HepG2 (cell line): ENCODE results near the gene VWA5B1. TPM values are rescaled to one million over a fixed set of nuclear protein-coding genes. Genes with fewer than 3 reads are reported as not detected.

Source experiments
- ATAC-seq: fragments of 200-7000 bp; cut with Tn5 transposase; 3 replicates; pipeline ENCODE4 v1.9.1; 2020; ENCODE audit warnings: mild to moderate bottlenecking, moderate library complexity
- BruUV-seq: library from RNA; stranded (reverse); fragments of 400-500 nt; replicated peaks from 2 replicates; lab custom pipeline; 2021; lab: Mats Ljungman, UMichigan
- CTCF ChIA-PET: fragments of 300-600 bp; formaldehyde crosslinking; extraction: SDS; loops from one replicate; lab custom pipeline; 2021; ENCODE audit warnings: low total read pairs, inconsistent platforms, low intra/inter-chr PET ratio; lab: Yijun Ruan, JAX
- POLR2A ChIA-PET: fragments of 350-600 bp; sonication (Branson Sonifier 250); formaldehyde crosslinking; loops from one replicate; lab custom pipeline; 2020; ENCODE audit warnings: antibody characterized with exemption, inconsistent platforms; lab: Yijun Ruan, JAX
- DNase-seq: peaks from one replicate; pipeline ENCODE4 v3.0.0-alpha.2; 2015; ENCODE audit warnings: low spot score
- FAIRE-seq: peaks from 3 replicates; lab custom pipeline; 2011; peaks lifted over from hg19 to GRCh38; lab: Jason Lieb, UNC
- H2AFZ ChIP-seq: one replicate; pipeline ENCODE4 v1.6.1; 2011; ENCODE audit warnings: low read length, inconsistent platforms
- H3K27ac ChIP-seq: fragments of 300-600 bp; 3 replicates; pipeline ENCODE4 v1.8.0; 2011; ENCODE audit warnings: mixed run types, mild to moderate bottlenecking, mixed read lengths, low read length, inconsistent platforms; ENCODE audit not compliant: insufficient read depth; ENCODE audit errors: extremely low read length
- H3K27me3 ChIP-seq, 2 experiments: fragments of 200-600 bp in 1 of 2; 2 replicates in 1 of 2; 3 replicates in 1 of 2; pipeline versions ENCODE4 v1.6.0 to v1.8.0; 2011; ENCODE audit warnings: low read length in 2 of 2, mild to moderate bottlenecking in 2 of 2, moderate library complexity in 2 of 2, inconsistent platforms in 1 of 2; ENCODE audit not compliant: insufficient read depth in 2 of 2, control insufficient read depth in 1 of 2
- H3K36me3 ChIP-seq, 2 experiments: fragments of 200-600 bp in 1 of 2; replicated peaks in 1 of 2; 2 replicates in 1 of 2; 3 replicates in 1 of 2; pipeline versions ENCODE4 v1.5.1 to v1.8.0; 2011; ENCODE audit warnings: low read length in 2 of 2, inconsistent platforms in 1 of 2; ENCODE audit not compliant: insufficient read depth in 2 of 2, control insufficient read depth in 1 of 2
- H3K4me1 ChIP-seq: 2 replicates; pipeline ENCODE4 v1.5.1; 2012; ENCODE audit warnings: low read length, inconsistent platforms; ENCODE audit not compliant: insufficient read depth
- H3K4me2 ChIP-seq: 2 replicates; pipeline ENCODE4 v1.6.0; 2011; ENCODE audit warnings: low read depth, low read length, inconsistent platforms
- H3K4me3 ChIP-seq, 3 experiments: fragments of 200-600 bp in 1 of 3; sonication (generic), shearing (Covaris generic) in 1 of 3; replicated peaks in 1 of 3; 2 replicates each; pipeline ENCODE4 v1.5.1; 2011 to 2016; ENCODE audit warnings: low read length in 3 of 3, inconsistent platforms in 2 of 3, low read depth in 2 of 3, mild to moderate bottlenecking in 2 of 3, control low read depth in 1 of 3, mixed read lengths in 1 of 3; ENCODE audit not compliant: insufficient read depth in 1 of 3
- H3K79me2 ChIP-seq: one replicate; pipeline ENCODE4 v1.6.1; 2011; ENCODE audit warnings: low read length, inconsistent platforms; ENCODE audit not compliant: insufficient read depth
- H3K9ac ChIP-seq: 2 replicates; pipeline ENCODE4 v1.6.0; 2011; ENCODE audit warnings: mild to moderate bottlenecking, low read depth, low read length, inconsistent platforms; ENCODE audit not compliant: insufficient read depth
- H3K9me3 ChIP-seq: 2 replicates; pipeline ENCODE4 v1.5.1; 2012; ENCODE audit warnings: mild to moderate bottlenecking, low read length
- H4K20me1 ChIP-seq: 2 replicates; pipeline ENCODE4 v1.6.0; 2011; ENCODE audit warnings: inconsistent platforms, mild to moderate bottlenecking, low read length, moderate library complexity; ENCODE audit not compliant: insufficient read depth
- AHR ChIP-seq: IDR thresholded peaks from 2 replicates; pipeline ENCODE4 v1.6.1; 2018; ENCODE audit warnings: missing genetic modification reagents, missing compliant biosample characterization
- CSRNP2 ChIP-seq: sonication (generic); formaldehyde crosslinking; conservative IDR thresholded peaks from 2 replicates; pipeline ENCODE4 v1.8.0; 2022; ENCODE audit warnings: low read depth, missing genetic modification reagents
- CTCF ChIP-seq: sonication (generic); formaldehyde crosslinking; IDR thresholded peaks from 2 replicates; pipeline ENCODE4 v1.5.0; 2020; ENCODE audit warnings: mild to moderate bottlenecking, missing genetic modification reagents, moderate library complexity
- HINFP ChIP-seq: sonication (generic); formaldehyde crosslinking; IDR thresholded peaks from 2 replicates; pipeline ENCODE4 v1.4.0; 2020; ENCODE audit warnings: low read depth, mild to moderate bottlenecking, missing genetic modification reagents
- IRF2 ChIP-seq: IDR thresholded peaks from 2 replicates; pipeline ENCODE4 v1.6.1; 2018; ENCODE audit warnings: missing genetic modification reagents, missing compliant biosample characterization
- PCBP2 ChIP-seq: fragments of 200-400 bp; formaldehyde crosslinking; optimal IDR thresholded peaks from 2 replicates; pipeline ENCODE3; 2018; ENCODE audit warnings: low read length, low read depth; ENCODE audit not compliant: poor library complexity, severe bottlenecking
- RAD21 ChIP-seq: fragments of 450-650 bp; formaldehyde crosslinking; IDR thresholded peaks from 2 replicates; pipeline ENCODE4 v1.5.0; 2020; ENCODE audit warnings: mild to moderate bottlenecking
- RFX5 ChIP-seq: IDR thresholded peaks from 2 replicates; pipeline ENCODE4 v1.6.1; 2011; ENCODE audit warnings: low read depth, low read length, improper control_type of control experiment
- SMC3 ChIP-seq: IDR thresholded peaks from 2 replicates; pipeline ENCODE4 v1.6.1; 2011; ENCODE audit warnings: low read length, improper control_type of control experiment
- STAG1 ChIP-seq: sonication (generic); formaldehyde crosslinking; IDR thresholded peaks from 2 replicates; pipeline ENCODE4 v1.4.0; 2020; ENCODE audit warnings: missing genetic modification reagents
- TEAD3 ChIP-seq: optimal IDR thresholded peaks from 2 replicates; pipeline ENCODE3; 2016; ENCODE audit warnings: borderline replicate concordance
- XRCC5 ChIP-seq: fragments of 200-400 bp; formaldehyde crosslinking; optimal IDR thresholded peaks from 2 replicates; pipeline ENCODE3; 2017; ENCODE audit warnings: mild to moderate bottlenecking, low read length
- ZNF18 ChIP-seq: sonication (generic); formaldehyde crosslinking; IDR thresholded peaks from 2 replicates; pipeline ENCODE4 v1.8.0; 2022; ENCODE audit warnings: mild to moderate bottlenecking, missing genetic modification reagents; ENCODE audit not compliant: insufficient replicate concordance
- ZNF263 ChIP-seq: sonication (generic); formaldehyde crosslinking; IDR thresholded peaks from 2 replicates; pipeline ENCODE4 v1.4.0; 2020; ENCODE audit warnings: missing genetic modification reagents
- ZNF350 ChIP-seq: sonication (generic); formaldehyde crosslinking; IDR thresholded peaks from 2 replicates; pipeline ENCODE4 v1.4.0; 2020; ENCODE audit warnings: mild to moderate bottlenecking, low read depth, missing genetic modification reagents, borderline replicate concordance
- ZSCAN5A ChIP-seq: sonication (generic); formaldehyde crosslinking; IDR thresholded peaks from 2 replicates; pipeline ENCODE4 v1.8.0; 2022; ENCODE audit warnings: mild to moderate bottlenecking, missing genetic modification reagents, borderline replicate concordance
- WGBS: methylation state at CpG from one replicate; pipeline ENCODE4 v1.1.6; 2017; ENCODE audit warnings: low lambda C conversion rate; 5-methylcytosine and 5-hydroxymethylcytosine counted together
- in situ Hi-C: cut with HindIII; loops from 2 replicates; pipeline ENCODE4 v1.10.0; 2017; ENCODE audit warnings: low pct_unique_long_range_greater_than_20kb; ENCODE audit not compliant: extremely low pct_ligation_motif_present
- intact Hi-C: fragments of 100-400 bp; cut with micrococcal nuclease; formaldehyde crosslinking; loops from one replicate; pipeline ENCODE4 v1.10.0; 2022; ENCODE audit not compliant: unreplicated experiment
- polyA plus RNA-seq, 8 experiments: library from polyadenylated mRNA; depleted of rRNA in 3 of 8; stranded (reverse) in 7 of 8; unstranded in 1 of 8; fragments of >200 nt; fragmentation: Illumina TruSeq in 4 of 8; extraction: Trizol in 4 of 8; gene quantifications; 2 replicates each; pipeline versions ENCODE4 v1.2.1 to v1.2.3, GENCODE V29; 2011 to 2016; ENCODE audit warnings: low read depth in 4 of 8, missing spikeins in 1 of 8, mixed read lengths in 1 of 8; ENCODE audit not compliant: insufficient read depth in 1 of 8
- total RNA-seq, 5 experiments: library from RNA; depleted of rRNA; stranded (reverse); fragments of >200 nt; fragmentation: Illumina TruSeq; extraction: Trizol; gene quantifications; 2 replicates each; pipeline ENCODE4 v1.2.3, GENCODE V29; 2016; ENCODE audit warnings: low read depth in 1 of 5

Gene VWA5B1
- total and polyA plus RNA-seq, 2 of the 13 experiments (the other 11 are each of a cell fraction or from before 2014, with no cell fraction given), result not detected

GRCh38 chr1:20361805-20362381 lies 71.2 kb downstream of the VWA5B1 start:
- no peaks in the 10 kb centered on the region for H4K20me1 ChIP-seq
- POLR2A ChIA-PET, result no interaction called here
- TF ChIP-seq AHR (CRISPR knock-in tag), result no peak
- TF ChIP-seq ZNF18 (CRISPR knock-in tag), result no peak
- no peak for TF ChIP-seq ZNF350 (CRISPR knock-in tag)
- no peak for TF ChIP-seq PCBP2
- no peak for TF ChIP-seq ZSCAN5A (CRISPR knock-in tag)
- peak; percentile 41 for TF ChIP-seq XRCC5
- TF ChIP-seq TEAD3 (CRISPR knock-in tag), result peak; percentile 11
- TF ChIP-seq RFX5, result 0 out of 2 replicates have a peak, but pooled peaks have one; percentile 5
- peak; percentile 48 for TF ChIP-seq SMC3
- peak; percentile 44; the same call in 1 of the 2 replicates for TF ChIP-seq ZNF263
- no peak for TF ChIP-seq CSRNP2 (CRISPR knock-in tag)
- no peak for TF ChIP-seq IRF2 (CRISPR knock-in tag)
- TF ChIP-seq STAG1 (CRISPR knock-in tag), result peak; percentile 79
- TF ChIP-seq RAD21 (CRISPR knock-in tag), result peak; percentile 43; the same call in 1 of the 2 replicates
- TF ChIP-seq CTCF (CRISPR knock-in tag), result peak; percentile 86
- TF ChIP-seq HINFP (CRISPR knock-in tag), result peak; percentile 94

More at GRCh38 chr1:20361805-20362381, 71.2 kb downstream of the VWA5B1 start:
- no peaks in the 10 kb centered on the region for H3K9me3 ChIP-seq
- H3K4me2 ChIP-seq, result no peak overlapping the region
- intact Hi-C loops, result loop anchor here (5.0 kb wide), 1 partner anchor 130 kb away; no protein-coding TSS in a partner anchor
- peaks cover 3 to 47% of the 10 kb centered on the region in 2 experiments; a peak in 4 of 5 replicates for H3K27me3 ChIP-seq
- CTCF ChIA-PET, result interaction anchor here (1.7 kb wide), 1 partner anchor 132 kb away, joined by 14 read pairs; no protein-coding TSS in a partner anchor
- DNase-seq, result peak; percentile 13
- no peaks in the 10 kb centered on the region for H3K36me3 ChIP-seq
- no TSS peak for BruUV-seq
- 18% methylated on average over 5 of the region's 8 CpGs for WGBS
- in situ Hi-C loops, result loop anchor here (5.0 kb wide), 1 partner anchor 130 kb away; no protein-coding TSS in a partner anchor
- peaks cover 16% of the 10 kb centered on the region for H3K4me1 ChIP-seq
- H3K4me3 ChIP-seq, result no peak overlapping the region
- peak; percentile 35; the same call in 2 of the 3 replicates for ATAC-seq
- no peak for FAIRE-seq
- no peaks in the 10 kb centered on the region for H3K79me2 ChIP-seq
- H2AFZ ChIP-seq, result no peak overlapping the region
- no peak overlapping the region for H3K27ac ChIP-seq
- H3K9ac ChIP-seq, result no peak overlapping the region
